Right atrium auricular region (tissue), 2 donors: ENCODE data around the gene PSTPIP1. TPM values are rescaled to one million over a fixed set of nuclear protein-coding genes. Genes with fewer than 3 reads are reported as not detected.

Source experiments
- DNase-seq: peaks from one replicate; pipeline ENCODE4 v3.0.0-alpha.2; 2019; ENCODE audit warnings: low spot score
- H3K27ac ChIP-seq, 2 donors: fragments of 200-600 bp; sonication (generic); 1 replicate in 1 of 2; 2 replicates in 1 of 2; pipeline ENCODE4 v1.5.1; 2016 to 2019
- H3K27me3 ChIP-seq, 2 donors: fragments of 200-600 bp; sonication (generic); one replicate each; pipeline versions ENCODE4 v1.5.1 to v1.6.0; 2017 to 2019
- H3K36me3 ChIP-seq: fragments of 200-600 bp; sonication (generic); one replicate; pipeline ENCODE4 v1.5.1; 2016
- H3K4me1 ChIP-seq, 2 donors: fragments of 200-600 bp; sonication (generic); one replicate each; pipeline versions ENCODE4 v1.5.1 to v1.6.0; 2017 to 2019
- H3K4me3 ChIP-seq, 2 donors: fragments of 200-600 bp; sonication (generic); 1 replicate in 1 of 2; 2 replicates in 1 of 2; pipeline ENCODE4 v1.5.1; 2017 to 2019; ENCODE audit warnings: mild to moderate bottlenecking in 1 of 2, moderate library complexity in 1 of 2
- H3K9me3 ChIP-seq, 2 donors: fragments of 200-600 bp; sonication (generic); one replicate each; pipeline ENCODE4 v1.5.1; 2019
- CTCF ChIP-seq, 2 donors: fragments of 200-600 bp; sonication (generic); IDR thresholded peaks; one replicate each; pipeline ENCODE4 v1.5.1; 2019; ENCODE audit warnings: antibody characterized with exemption in 2 of 2
- total RNA-seq, 2 donors: library from RNA; depleted of rRNA; stranded (reverse); fragments of >200 nt; gene quantifications; one replicate each; pipeline ENCODE4 v1.1.0, GENCODE V29; 2016

Gene PSTPIP1
- total RNA-seq, 2 donors from 2014 or later = 1.9 to 2.3 TPM

GRCh38 chr15:77064539-77065308 is 69.8 kb downstream of the PSTPIP1 start:
- H3K27ac ChIP-seq = no peak overlapping the region

GRCh38 chr15:77066971-77067690 is 72.2 kb downstream of the PSTPIP1 start:
- Histone ChIP-seq H3K4me3 (no peak overlapping the region), H3K4me1 (peaks cover 0 to 51% of the 10 kb centered on the region in 2 donors), H3K27ac (no peak overlapping the region), H3K36me3 (no peaks in the 10 kb centered on the region), H3K27me3 (no peaks in the 10 kb centered on the region), H3K9me3 (no peaks in the 10 kb centered on the region)
- no peak for TF ChIP-seq CTCF (IDR thresholded peaks at IDR 0.05)
- no peak for DNase-seq

More at GRCh38 chr15:77064539-77065308, 69.8 kb downstream of the PSTPIP1 start:
- Histone ChIP-seq H3K4me3 (no peak overlapping the region), H3K4me1 (peaks cover 0 to 63% of the 10 kb centered on the region in 2 donors), H3K9me3 (no peaks in the 10 kb centered on the region), H3K36me3 (no peaks in the 10 kb centered on the region), H3K27me3 (no peaks in the 10 kb centered on the region)
- TF ChIP-seq CTCF (IDR thresholded peaks at IDR 0.05) = no peak
- DNase-seq = no peak

DNA sequence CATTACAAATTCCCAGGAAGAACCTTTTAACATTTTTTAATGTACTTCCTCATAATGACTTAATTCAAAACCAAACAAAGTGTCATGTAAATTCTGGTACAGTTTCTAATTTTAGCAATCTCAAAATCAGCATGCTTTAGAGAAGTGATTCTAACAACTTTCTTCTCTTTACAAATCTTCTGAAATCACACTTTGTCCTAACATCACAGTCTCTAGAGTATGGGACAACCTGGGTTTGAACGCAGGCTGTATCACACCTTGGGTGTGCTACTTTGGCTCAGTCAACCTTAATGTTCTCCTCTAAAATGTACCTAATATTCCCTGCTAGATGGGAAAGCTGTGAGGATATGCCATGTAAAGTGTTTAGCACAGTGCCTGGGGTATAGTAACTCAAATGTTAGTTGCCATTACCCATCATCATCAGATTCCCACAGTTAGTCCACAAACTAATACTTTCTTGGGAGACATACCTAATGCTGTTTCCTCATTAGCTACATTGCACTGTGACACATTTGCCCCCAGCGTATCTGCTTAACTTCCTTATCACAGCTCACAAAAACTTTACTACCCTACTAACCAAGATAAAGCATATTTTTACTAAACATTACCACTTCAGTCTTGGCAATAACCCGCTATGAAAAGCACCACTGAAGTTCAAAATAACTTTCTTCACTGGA is 72.9 kb downstream of the PSTPIP1 start:
- peaks cover 0 to 51% of the 10 kb centered on the region in 2 donors for H3K4me1 ChIP-seq
- H3K27ac ChIP-seq = no peak overlapping the region
- H3K27me3 ChIP-seq = no peaks in the 10 kb centered on the region
- no peak for DNase-seq
- no peak for TF ChIP-seq CTCF (IDR thresholded peaks at IDR 0.05)
- no peaks in the 10 kb centered on the region for H3K36me3 ChIP-seq
- H3K9me3 ChIP-seq = no peaks in the 10 kb centered on the region
- no peak overlapping the region for H3K4me3 ChIP-seq

DNA sequence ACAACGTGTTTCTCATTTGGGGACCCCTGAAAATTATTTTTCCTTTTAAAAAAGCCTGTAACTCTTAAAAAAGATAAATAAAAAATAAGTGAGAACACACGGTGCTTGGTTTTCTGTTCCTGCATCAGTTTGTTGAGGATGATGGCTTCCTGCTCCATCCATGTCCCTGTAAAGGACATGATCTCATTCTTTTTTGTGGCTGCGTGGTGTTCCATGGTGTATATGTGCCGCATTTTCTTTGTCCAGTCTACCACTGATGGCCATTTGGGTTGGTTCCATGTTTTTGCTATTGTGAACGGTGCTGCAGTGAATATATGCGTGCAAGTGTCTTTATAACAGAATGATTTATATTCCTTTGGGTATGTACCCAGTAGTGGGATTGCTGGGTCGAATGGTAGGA is 73.7 kb downstream of the PSTPIP1 start:
- DNase-seq = no peak
- H3K27ac ChIP-seq = no peak overlapping the region
- no peaks in the 10 kb centered on the region for H3K36me3 ChIP-seq
- no peak for TF ChIP-seq CTCF (IDR thresholded peaks at IDR 0.05)
- no peak overlapping the region for H3K4me3 ChIP-seq
- H3K27me3 ChIP-seq = no peaks in the 10 kb centered on the region
- H3K4me1 ChIP-seq = peaks cover 0 to 47% of the 10 kb centered on the region in 2 donors
- no peaks in the 10 kb centered on the region for H3K9me3 ChIP-seq

DNA sequence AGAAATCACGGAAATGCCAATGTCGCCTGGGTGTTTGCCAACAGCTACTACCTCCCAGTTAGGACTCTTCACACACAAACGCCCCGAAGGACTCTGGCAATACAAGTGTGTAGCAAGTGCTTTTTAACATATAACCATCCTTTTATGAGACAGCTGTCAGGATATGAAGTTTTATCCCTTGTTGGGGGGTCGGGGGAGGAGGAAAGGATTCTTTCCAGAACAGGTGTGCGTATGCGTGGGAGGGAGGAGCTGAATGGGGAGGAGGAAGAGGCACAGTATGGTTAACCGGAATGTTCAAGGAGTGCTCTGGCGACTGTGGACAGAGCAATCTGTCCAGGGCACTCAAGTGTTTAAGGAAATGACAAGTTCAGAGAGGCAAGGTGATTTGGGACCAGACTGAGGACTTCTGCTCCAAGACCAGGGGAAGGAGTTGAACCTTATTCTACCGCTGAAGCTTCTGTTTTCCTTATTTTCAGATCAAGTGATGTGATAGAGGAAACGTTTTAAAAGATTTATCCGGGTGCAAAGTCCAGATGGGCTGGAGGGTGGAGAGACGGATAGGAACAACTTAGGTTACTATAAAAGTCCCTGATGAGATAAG is 74.7 kb downstream of the PSTPIP1 start:
- H3K4me1 ChIP-seq = peaks cover 0 to 39% of the 10 kb centered on the region in 2 donors
- H3K27ac ChIP-seq = peak overlapping the region; percentile 89 to 91
- no peaks in the 10 kb centered on the region for H3K36me3 ChIP-seq
- DNase-seq = no peak
- no peaks in the 10 kb centered on the region for H3K9me3 ChIP-seq
- H3K4me3 ChIP-seq = peak overlapping the region; percentile 83 to 85
- no peak for TF ChIP-seq CTCF (IDR thresholded peaks at IDR 0.05)
- no peaks in the 10 kb centered on the region for H3K27me3 ChIP-seq
